Caki2 (cell line): ENCODE results near the gene FUBP3. TPM values are rescaled to one million over a fixed set of nuclear protein-coding genes. Genes with fewer than 3 reads are reported as not detected.

Source experiments
- DNase-seq: peaks from one replicate; pipeline ENCODE4 v3.0.0-alpha.2; 2015; ENCODE audit warnings: low read depth
- in situ Hi-C: cut with HindIII; loops from 2 replicates; pipeline ENCODE4 v1.10.0; 2016; ENCODE audit warnings: low sequenced_read_pairs, low pct_unique_long_range_greater_than_20kb, mixed read lengths
- total RNA-seq: library from RNA; depleted of rRNA; stranded (reverse); fragments of >200 nt; shearing (Covaris generic); gene quantifications from 2 replicates; pipeline ENCODE4 v1.2.3, GENCODE V29; 2014; ENCODE audit warnings: low replicate concordance

FUBP3 gene
- total RNA-seq, 1 experiment from 2014 or later, result 23.8 TPM

- DNase-seq, result no peak
- in situ Hi-C loops, result no loop called here
Measured at GRCh38 chr9:130597228-130597627, 17.9 kb downstream of the FUBP3 start.

- in situ Hi-C loops, result no loop called here
- DNase-seq, result no peak
Measured at GRCh38 chr9:130598188-130598587, 18.8 kb downstream of the FUBP3 start.

GRCh38 chr9:130599625-130600024 lies 20.2 kb downstream of the FUBP3 start:
- DNase-seq, result no peak
- in situ Hi-C loops, result no loop called here

- in situ Hi-C loops, result no loop called here
- no peak for DNase-seq
Measured at GRCh38 chr9:130601100-130601499, 21.7 kb downstream of the FUBP3 start.

- no peak for DNase-seq
- in situ Hi-C loops, result no loop called here
Measured at GRCh38 chr9:130604295-130604694, 24.9 kb downstream of the FUBP3 start.

GRCh38 chr9:130606887-130607600 lies 27.7 kb downstream of the FUBP3 start:
- in situ Hi-C loops, result no loop called here
- no peak for DNase-seq

GRCh38 chr9:130607640-130608420 lies 28.5 kb downstream of the FUBP3 start:
- in situ Hi-C loops, result no loop called here
- no peak for DNase-seq

- DNase-seq, result no peak
- in situ Hi-C loops, result no loop called here
Measured at GRCh38 chr9:130608554-130609134, 29.3 kb downstream of the FUBP3 start.

GRCh38 chr9:130609163-130609562 lies 29.8 kb downstream of the FUBP3 start:
- no peak for DNase-seq
- in situ Hi-C loops, result no loop called here

- no peak for DNase-seq
- in situ Hi-C loops, result no loop called here
Measured at GRCh38 chr9:130610862-130611707, 31.7 kb downstream of the FUBP3 start.

GRCh38 chr9:130616451-130616850 lies 37.1 kb downstream of the FUBP3 start:
- in situ Hi-C loops, result no loop called here
- DNase-seq, result no peak

GRCh38 chr9:130623466-130623865 lies 44.1 kb downstream of the FUBP3 start:
- DNase-seq, result no peak
- in situ Hi-C loops, result no loop called here

- DNase-seq, result no peak
- in situ Hi-C loops, result no loop called here
Measured at GRCh38 chr9:130624154-130624553, 44.8 kb downstream of the FUBP3 start.

GRCh38 chr9:130626249-130626996 lies 47.0 kb downstream of the FUBP3 start:
- DNase-seq, result no peak
- in situ Hi-C loops, result no loop called here

GRCh38 chr9:130627051-130627450 lies 47.7 kb downstream of the FUBP3 start:
- no peak for DNase-seq
- in situ Hi-C loops, result no loop called here

- DNase-seq, result no peak
- in situ Hi-C loops, result no loop called here
Measured at GRCh38 chr9:130627896-130628792, 48.8 kb downstream of the FUBP3 start.

GRCh38 chr9:130629443-130630070 lies 50.2 kb downstream of the FUBP3 start:
- in situ Hi-C loops, result no loop called here
- DNase-seq, result no peak
